GM21447 (cell line): ENCODE data around the gene PLP2.
"Not testable (repeated sequence)": the region's sequence is repeated elsewhere in the genome, so short reads cannot be mapped to it uniquely, and the experiment has no call there.

ENCODE experiments used
- ATAC-seq: cut with Tn5 transposase; IDR thresholded peaks from one replicate; pipeline ENCODE4 v1.9.1; 2021; ENCODE audit not compliant: unreplicated experiment

Gene PLP2, protein sequence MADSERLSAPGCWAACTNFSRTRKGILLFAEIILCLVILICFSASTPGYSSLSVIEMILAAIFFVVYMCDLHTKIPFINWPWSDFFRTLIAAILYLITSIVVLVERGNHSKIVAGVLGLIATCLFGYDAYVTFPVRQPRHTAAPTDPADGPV

DNA sequence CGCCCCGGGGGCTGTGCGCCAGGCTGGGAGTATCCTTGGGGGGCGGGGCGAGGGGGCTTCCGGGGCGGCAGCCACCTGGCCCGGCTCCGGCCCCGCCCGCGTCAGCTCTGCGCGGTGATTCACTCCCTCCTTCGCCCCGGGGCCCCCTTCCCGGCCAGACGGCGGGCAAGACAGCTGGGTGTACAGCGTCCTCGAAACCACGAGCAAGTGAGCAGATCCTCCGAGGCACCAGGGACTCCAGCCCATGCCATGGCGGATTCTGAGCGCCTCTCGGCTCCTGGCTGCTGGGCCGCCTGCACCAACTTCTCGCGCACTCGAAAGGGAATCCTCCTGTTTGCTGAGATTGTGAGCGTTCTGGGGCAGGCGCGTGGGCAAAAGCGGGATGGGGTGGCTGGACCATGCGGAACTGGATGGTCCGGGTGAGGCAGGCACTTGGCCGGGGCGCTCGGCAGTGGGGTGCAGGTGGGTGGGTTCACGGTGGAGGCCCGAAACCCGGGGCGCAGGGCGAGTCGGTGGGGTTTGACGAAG lies at the start of gene PLP2:
PLP2 (plus strand) TSS at position 147 of the 528 bp plus-strand sequence; CDS start at position 250, 103 bp downstream.
- ATAC-seq = no peak

DNA sequence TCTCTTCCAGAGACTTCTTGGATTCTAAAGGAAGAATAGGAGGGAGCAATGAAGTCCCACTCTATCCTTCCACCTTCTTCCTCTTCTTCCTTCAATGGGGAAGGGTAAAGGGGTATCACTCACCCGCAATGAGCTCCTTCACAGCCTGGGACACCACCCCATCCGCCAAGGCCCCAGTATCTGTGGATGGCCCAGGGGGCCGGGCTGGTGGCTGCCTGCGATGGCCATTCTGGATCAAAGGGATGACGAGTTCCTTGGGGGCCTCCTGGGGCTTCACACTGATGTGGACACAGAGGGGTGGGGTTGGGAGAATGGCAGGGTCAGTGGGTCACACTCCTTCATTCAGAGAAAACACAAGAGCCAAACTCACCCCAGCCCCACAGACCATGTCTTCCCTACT lies 49.2 kb upstream of the PLP2 start:
- ATAC-seq = no peak

DNA sequence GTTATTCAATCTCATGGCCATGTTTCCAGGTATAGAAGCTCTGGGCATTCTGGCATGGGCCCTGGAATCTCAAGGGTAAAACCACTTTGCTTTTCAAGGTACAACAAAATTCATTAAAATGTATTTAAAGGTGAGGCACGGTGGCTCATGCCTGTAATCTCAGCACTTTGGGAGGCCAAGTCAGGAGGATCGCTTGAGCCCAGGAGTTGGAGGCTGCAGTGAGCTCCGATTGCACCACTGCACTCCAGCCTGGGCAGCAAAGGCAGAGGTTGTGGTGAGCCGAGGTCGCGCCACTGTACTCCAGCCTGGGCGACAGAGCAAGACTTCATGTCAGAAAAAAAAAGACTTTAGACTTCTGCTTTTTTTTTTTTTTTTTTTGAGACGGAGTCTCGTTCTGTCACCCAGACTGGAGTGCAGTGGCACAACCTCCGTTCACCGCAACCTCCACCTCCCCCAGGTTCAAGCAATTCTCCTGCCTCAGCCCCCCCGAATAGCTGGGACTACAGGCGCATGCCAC lies 43.9 kb upstream of the PLP2 start:
- ATAC-seq = not testable (repeated sequence)

DNA sequence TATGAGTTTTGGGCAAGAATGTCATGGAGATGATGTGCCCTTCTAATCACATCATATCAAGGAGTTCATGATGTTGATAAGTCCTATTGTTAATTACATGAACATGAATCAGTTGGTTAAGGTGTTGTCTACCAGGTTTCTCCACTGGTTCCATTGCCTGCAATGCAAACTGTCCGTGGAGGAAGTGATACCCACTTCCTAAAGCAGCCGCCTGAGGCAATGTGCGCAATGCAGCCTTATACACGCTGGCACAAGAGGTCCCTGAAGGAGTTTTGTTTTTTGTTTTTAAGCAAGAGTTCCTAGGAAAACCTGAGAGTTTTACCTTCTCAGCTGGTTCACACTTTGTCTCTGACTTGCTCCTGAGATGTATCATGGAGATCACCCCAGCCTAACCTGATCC lies 42.3 kb upstream of the PLP2 start:
- ATAC-seq = no peak

DNA sequence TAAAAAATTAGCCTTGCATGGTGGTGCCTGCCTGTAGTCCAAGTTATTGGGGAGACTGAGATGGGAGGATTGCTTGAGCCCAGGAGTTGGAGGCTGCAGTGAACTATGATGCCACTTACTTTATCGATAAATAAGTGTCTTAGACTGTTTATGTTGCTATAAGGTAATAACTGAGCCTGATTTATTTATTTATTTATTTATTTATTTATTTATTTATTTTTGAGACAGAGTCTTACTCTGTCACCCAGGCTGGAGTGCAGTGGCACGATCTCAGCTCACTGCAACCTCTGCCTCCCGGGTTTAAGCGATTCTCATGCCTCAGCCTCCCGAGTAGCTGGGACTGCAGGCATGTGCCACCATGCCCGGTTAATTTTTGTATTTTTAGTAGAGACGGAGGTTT lies 39.4 kb upstream of the PLP2 start:
- ATAC-seq = not testable (repeated sequence)

DNA sequence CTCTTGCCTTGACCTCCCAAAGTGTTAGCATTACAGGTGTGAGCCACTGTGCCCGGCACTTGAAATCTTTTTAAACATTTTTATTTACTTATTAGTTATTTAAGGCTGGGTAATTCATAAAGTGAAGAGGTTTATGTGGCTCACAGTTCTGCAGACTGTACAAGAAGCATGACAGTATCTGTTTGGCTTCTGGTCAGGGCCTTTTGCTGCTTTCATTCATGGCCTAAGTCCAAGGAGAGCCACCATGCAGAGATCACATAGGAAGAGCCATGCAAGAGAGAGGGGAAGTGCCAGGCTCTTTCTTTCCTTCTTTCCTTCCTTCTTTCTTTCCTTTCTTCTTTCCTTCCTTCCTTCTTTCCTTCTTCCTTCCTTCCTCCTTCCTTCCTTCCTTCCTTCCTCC lies 37.9 kb upstream of the PLP2 start:
- ATAC-seq = no peak

DNA sequence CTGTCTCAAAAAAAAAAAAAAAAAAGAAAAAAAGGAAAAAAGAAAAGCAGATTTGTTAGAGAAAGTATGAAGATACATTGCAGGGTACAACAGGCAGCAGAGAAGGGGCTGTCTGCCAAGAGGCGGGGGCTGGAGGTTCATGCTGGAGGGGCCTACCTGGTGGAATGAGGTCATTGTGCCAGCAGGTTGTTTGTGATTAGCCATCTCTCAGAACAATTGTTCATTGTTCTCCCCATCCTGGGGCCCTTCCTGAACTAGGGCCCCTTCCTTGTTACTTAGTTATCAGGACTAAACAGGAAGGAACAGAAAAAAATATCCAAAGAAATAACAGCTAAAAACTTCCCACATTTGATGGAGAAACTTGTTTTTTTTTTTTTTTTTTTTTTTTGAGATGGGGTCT lies 34.2 kb upstream of the PLP2 start:
- ATAC-seq = no peak

DNA sequence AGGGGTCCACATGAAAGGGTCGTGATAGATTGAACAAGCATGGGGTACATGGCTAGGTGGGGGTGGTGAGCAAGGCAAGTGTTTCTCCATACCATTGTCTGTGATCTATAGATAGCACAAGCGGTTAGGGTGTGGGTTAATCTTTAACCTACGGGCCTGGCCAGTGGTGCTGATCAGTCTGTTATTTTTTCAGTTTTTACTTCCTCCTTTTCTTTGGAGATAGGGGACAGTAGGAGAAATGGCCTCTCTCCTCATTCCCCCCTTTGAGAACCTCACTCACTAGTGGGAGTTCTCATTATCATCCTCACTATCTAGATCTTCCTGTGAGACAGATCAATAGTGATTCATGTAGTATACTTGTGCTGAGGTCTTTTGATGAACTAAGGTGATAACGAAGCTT lies 32.0 kb upstream of the PLP2 start:
- no peak for ATAC-seq

DNA sequence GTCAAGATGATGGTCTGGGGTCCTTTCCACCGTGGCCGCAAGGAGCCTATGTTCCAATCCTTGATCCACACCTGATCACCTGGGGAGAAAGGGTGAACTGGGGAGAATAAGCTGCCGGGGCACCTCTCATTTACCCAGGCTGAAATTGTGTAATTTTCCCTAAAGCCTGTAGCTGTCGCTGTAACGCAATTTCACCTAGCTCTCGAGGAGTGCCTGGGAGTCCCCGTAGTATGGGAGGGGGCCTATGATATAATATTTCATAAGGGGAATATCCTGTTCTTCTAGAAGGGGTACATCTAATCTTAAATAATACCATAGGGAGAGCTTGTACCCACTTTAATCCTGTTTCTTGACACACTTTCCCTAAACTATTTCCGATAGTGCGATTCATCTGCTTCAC lies 29.4 kb upstream of the PLP2 start:
- ATAC-seq = not testable (repeated sequence)

DNA sequence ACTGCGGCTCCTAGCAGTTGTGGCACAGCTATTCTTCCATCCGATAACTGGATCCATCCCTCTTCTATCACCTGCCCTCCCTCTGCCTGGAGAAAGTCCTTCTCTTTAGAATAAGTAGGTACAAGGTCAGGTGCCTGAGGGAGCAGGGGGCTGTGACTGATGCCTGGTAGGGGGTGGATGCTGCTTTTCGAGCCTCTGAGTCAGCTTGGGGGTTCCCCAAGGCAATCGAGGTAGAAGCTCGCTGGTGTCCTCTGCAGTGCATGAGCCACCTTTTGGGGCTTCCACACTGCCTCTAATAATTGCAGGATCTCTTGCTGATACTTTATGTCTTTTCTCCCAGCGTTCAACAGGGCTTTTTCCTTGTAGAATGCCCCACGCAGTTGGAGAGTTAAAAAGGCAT lies 28.5 kb upstream of the PLP2 start:
- ATAC-seq = not testable (repeated sequence)

DNA sequence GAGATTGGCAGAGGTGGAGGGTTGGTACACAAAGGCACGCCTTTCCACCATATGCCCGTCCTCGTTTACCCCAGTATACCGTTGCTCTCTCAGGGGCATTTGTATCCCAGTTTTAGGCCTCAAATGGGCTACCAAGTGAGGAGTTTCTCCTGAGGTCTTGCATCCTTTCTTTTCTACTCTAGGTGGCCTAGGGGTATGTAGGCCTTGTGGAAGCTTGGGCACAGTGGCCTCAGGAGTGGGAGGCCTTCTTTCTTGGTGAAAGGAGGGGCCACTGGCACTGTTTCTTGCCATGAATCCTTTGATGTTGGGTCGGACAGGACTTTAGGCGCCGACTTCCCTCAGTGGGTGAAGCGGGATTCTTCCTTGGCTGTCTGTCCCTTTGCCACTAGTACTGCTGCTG lies 24.4 kb upstream of the PLP2 start:
- ATAC-seq = no peak

DNA sequence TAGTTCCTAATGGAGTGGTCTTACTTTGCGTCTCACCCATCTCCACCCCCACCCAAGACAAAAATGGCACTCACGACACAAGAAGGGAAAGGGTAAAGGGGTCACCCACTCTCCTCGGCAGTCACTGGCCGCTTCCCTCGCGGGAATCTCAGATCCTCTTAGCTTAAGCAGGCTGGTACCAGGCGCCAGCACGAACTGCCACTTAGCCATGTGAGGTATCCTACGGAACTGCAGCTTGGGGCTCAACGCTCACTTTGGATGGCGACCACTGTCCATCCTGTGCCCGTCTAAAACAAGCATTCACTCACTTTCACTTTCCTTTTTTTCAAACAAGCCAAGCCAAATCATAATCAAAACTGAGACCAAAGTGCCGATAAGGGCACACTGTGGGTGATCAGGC lies 23.8 kb upstream of the PLP2 start:
- no peak for ATAC-seq

DNA sequence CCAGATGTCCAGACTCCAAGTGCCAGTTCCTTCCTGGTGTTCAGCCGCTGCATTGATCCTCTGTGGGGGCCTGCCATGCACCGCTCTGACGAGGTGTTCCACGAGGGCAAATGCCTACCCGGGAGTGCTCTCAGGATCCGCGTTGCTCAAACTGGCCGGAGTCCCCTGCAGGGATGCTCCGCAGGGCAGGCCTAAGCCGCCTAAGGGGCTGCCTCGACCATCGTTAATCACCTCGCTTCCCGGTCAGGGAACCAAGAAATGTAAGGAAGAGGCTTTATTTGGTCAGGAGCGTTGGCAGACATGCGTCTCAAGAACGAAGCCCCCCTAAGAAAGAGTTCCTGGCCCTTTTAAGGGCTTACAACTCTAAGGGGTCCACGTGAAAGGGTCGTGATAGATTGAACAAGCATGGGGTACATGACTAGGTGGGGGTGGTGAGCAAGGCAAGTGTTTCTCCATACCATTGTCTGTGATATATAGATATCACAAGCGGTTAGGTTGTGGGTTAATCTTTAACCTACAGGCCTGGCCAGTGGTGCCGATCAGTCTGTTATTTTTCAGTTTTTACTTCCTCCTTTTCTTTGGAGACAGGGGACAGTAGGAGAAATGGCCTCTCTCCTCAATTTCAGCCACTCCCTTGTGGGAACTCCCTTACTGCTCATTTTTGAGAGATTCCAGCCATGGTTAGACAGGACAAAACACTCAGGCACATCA lies 23.2 kb upstream of the PLP2 start:
- ATAC-seq = not testable (repeated sequence)

DNA sequence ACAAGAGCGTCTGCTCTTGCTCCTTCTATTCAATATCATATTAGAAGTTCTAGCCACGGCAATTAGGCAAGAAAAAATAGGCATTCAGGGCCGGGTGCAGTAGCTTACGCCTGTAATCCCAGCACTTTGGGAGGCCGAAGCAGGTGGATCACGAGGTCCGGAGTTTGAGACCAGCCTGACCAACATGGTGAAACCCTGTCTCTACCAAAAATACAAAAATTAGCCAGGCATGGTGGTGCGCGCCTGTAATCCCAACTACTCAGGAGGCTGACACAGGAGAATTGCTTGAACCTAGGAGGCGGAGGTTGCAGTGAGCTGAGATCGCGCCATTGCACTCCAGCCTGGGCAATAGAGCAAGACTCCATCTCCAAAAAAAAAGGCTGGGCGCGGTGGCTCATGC lies 22.4 kb upstream of the PLP2 start:
- ATAC-seq = not testable (repeated sequence)

DNA sequence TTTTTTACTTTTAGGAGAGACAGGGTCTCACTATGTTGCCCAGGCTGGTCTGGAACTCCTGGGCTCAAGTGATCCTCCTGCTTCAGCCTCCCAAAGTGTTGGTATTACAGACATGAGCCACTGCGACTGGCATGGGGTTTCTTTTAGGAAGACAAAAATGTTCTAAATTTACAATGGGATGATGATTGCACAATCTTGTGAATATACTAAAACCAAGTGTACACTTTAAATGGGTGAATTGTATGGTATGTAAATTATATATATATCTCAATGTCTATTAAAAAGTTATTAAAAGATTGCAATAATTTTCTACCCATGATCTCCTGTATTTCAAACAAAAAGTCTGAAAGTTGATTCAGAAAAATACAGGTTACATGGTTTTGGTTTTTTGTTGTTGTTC lies 18.2 kb upstream of the PLP2 start:
- no peak for ATAC-seq

DNA sequence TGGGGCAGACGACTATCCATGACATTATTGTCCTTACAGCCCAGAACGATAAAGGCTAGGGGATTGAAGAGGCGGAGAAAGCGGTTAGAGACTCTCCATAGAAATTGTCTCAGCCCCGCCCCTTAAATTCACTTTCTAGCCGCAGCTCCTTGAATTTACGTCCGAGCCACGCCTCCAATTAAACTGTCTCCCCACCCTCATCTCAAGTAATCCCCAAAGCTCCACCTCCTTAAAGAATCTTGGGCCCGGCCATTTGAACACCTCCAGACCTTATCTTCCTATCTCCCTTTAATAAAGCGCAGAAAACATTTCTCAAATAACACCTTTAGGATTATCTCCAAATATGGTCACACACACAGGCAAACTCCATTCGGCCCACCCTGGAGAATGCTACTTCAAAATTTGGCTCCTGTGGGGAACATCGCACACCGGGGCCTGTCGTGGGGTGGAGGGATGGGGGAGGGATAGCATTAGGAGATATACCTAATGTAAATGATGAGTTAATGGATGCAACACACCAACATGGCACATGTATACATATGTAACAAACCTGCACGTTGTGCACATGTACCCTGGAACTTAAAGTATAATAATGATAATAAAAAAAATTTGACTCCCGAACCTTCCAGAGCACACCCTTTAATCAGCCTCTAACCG lies 16.3 kb upstream of the PLP2 start:
- ATAC-seq = peak; percentile 5

DNA sequence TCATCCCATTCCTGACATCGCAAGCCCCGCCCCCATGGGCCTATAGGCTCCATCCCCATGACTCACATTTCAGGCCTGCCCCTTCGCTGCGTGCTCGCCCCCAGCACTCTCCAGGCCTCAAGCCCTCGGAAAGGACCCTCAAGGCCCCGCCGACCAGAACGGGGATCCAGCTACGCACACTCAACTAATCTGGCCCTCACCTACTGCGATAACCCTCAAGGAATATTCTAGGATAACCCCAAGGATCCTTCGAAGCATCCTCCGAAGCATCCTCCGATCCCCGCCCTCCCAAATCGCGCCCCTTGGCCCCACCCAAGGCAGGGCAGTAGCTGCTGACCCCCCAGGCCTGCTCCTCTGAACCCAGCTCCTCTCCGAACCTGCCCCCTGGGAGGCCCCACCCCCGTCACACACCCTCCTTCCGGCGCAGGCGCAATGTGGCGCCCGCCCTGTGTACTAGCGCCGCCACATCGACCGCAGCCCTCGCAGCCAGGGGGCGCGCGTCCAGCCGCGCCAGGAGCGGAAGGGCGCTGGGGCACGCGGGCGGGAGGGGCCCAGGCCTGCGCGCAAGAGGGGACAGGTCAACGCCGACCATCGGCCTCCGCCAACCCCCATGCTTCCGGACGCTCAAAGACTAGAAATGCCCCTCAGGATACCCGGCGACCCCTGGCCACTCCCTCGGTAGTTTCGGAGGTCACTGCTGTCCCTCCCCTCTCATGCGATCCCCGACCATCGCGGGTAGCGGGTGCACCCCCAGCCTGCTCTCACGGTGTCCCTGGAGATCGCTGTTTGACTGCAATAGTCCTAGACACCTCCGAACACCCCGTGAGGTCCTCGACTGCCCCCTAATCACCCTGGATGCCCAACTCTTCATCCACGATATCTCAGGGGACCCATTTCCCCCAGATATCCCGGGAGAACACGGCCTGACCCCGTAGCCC lies 15.5 kb upstream of the PLP2 start:
- peak; percentile 91 for ATAC-seq

DNA sequence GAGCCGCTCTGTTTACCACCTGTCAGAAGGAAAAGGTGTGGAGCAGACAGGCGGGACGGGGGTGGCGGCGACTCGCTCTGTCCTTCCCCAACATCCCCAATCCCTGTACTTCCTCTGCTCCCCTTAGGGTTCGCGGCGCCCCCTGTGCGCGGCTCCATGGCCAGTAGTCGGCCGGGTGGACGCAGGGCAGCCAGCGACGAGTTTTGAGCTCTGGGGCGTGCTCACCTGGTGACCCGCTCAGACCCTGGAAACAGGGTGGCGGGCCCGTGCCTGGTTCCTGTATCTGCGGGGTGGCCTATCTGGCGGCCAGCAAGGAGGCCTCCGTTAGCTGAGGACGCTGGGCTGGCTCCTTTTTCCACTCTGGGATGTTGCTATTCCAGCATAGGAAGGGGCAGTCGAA lies 14.5 kb upstream of the PLP2 start:
- no peak for ATAC-seq

DNA sequence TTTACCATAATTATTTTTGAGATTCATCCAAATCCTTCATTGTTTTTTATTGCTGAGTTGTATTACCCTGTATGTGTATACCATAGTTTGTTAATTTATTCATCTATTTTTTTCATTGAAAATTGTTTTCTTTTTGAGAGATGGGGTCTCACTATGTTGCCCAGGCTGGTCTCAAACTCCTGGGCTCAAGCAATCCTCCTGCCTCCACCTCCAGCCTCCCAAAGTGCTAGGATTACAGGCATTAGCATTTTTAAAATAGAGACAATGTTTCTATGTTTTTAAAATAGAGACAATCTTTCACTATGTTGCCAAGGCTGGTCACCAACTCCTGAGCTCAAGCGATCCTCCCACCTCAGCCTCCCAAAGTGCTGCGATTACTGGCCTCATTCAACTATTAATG lies 10.8 kb upstream of the PLP2 start:
- ATAC-seq = no peak

DNA sequence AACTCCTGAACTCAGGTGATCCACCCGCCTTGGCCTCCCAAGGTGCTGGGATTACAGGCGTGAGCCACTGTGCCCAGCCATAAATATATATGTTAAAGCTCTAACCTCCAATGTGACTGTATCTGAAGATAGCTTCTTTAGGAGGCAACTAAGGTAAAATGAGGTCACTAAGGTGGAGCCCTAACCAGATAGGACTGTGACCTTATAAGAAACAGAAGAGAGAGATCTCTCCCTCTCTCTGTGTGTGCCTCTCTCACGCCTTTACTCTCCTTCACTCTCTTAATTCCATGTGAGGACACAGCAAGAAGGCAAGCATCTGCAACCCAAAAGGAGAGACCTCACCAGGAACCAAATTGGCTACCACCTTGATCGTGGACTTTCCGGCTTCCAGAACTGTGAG lies 10.1 kb upstream of the PLP2 start:
- ATAC-seq = no peak

DNA sequence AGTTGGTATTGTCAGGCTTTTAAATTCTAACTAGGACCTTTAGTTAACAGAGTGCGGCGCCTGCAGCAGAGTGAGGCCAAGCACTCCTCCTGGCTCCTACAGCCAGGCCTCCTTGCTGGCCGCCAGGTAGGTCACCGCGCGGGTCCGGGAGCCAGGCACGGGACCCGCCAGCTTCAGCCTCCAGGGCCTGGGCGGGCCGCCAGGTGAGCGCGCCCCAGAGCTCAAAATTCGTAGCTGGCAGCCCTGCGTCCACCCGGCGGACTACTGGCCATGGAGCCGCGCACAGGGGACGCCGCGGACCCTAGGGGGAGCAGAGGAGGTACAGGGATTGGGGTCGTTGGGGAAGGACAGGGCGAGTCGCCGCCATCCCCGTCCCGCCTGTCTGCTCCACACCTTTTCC lies 9.1 kb upstream of the PLP2 start, which contains the start of gene MAGIX:
MAGIX (plus strand) TSS at position 139 of the 400 bp plus-strand sequence; CDS start at position 271, 132 bp downstream.
- no peak for ATAC-seq
